Posterior vena cava (tissue), 2 donors: ENCODE results near the gene ASPSCR1. TPM values are rescaled to one million over a fixed set of nuclear protein-coding genes. Genes with fewer than 3 reads are reported as not detected.

Experiments used
- DNase-seq: peaks from one replicate; pipeline ENCODE4 v3.0.0-alpha.2; 2020; ENCODE audit warnings: low spot score
- intact Hi-C, 2 donors: fragments of 100-400 bp; cut with DNase I; formaldehyde crosslinking; loops; one replicate each; pipeline versions ENCODE4 v1.14.1 to v1.14.2; 2022 to 2023
- total RNA-seq, 2 donors: library from RNA; stranded (reverse); fragmentation: NEBNext Ultra II Directional; extraction: Animal tissue kit (Norgen Biotek cat#: 25700); gene quantifications; one replicate each; pipeline ENCODE4 v1.2.1, GENCODE V29; 2021
- donor health status: DM: yes; HTN: yes; CAD: no.
- donor health status: DM: yes; HTN: yes; CAD: no.

ASPSCR1 gene
- total RNA-seq, 2 donors from 2014 or later, result 19.6 to 25.2 TPM

DNA sequence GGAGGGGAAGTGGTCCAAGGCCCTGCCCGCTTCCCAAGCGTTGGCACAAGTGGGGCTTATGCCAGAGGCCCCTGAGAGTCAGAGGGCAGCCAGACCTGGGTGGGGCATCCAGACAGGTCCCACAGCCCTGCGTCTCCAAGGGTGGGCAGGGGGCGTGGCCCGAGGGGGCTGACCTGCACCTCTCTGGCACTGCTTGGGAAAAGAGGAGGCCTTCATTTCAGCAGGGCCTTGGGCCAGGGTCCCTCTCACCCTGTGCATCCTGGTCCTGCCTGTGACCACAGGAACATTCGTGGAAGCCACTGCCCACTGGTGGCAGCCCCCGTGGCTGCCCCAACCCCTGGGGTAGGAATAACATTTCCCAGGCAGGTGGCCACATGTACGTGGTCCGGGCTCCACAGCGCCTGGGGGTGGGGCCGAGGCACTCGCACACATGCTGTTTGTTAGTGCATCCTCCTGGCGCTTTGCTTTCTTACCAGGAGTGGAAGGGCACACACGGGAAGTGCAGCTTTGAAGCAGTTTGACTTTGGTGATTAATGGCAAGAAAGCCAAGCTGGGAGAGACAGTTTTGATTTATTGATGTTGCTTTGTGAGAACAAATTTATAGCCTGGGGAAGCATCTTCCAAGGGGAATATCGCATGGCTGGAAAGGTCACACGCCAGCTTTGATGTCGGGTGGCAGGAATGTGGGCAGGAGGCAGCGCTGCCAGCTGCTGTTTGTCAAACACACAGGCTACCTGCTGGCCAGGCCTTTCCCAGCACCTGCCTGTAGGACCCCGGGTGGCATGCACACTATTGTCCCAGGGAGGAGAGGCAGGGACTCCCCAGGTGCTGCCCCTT is 40.9 kb downstream of the ASPSCR1 start:
- no peak for DNase-seq
- intact Hi-C loops, result no loop called here

GRCh38 chr17:82018989-82019689 is 41.7 kb downstream of the ASPSCR1 start:
- DNase-seq, result no peak
- intact Hi-C loops, result no loop called here

DNA sequence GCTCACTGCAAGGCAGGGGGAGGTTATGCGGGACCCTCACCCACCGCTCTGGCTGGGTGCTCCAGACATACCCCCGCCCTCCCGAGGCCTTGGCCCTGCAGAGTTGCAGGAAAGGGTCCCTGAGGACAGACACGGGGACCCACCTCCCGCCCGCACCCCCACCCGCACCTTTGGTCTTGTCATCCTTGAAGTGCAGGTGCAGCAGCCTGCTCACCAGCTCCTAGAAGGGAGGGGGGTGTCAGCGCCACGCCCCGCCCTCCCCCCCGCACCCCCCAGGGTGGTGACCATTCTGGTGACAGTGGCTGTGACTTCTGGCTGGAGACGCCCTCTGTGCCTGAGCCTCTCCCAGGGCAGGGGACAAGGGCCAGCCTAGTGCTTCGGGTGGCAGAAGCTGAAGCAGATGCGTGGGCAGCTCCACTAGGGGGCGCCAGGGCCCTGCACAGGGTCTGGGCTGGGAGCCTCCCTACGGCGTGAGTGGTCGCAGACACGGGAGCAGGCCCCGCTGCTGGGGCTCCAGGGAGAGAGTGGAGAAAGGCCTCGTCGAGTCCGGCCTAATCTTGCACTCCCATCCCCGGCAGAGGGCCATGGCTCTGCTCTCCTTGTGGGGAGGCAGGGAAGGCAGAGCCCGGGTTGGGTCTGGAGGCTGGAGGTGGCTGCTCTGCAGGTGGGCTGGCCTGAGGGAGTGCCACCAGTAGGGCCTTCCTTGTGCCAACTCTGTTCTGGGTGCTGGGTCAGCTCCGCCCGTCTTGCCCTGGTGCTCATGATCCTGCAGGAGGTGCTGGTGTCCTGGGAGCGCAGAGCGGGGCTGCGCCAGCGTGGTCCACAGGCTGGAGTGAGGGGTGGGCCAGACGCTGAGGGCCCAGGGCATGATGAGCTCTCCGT is 42.5 kb downstream of the ASPSCR1 start:
- intact Hi-C loops, result loop anchor here (1.0 to 2.0 kb wide), 2 partner anchors 60 to 61 kb away; no protein-coding TSS in a partner anchor
- DNase-seq, result no peak

GRCh38 chr17:82020572-82021106 is 43.2 kb downstream of the ASPSCR1 start:
- intact Hi-C loops, result loop anchor here (1.0 to 2.0 kb wide), 2 partner anchors 60 to 62 kb away; no protein-coding TSS in a partner anchor

GRCh38 chr17:82021107-82021899 is 43.9 kb downstream of the ASPSCR1 start:
- intact Hi-C loops, result loop anchor here in 1 of 2 donors (2.0 kb wide), 1 partner anchor 63 kb away; no protein-coding TSS in a partner anchor
- no peak for DNase-seq

More at GRCh38 chr17:82020572-82021106, 43.2 kb downstream of the ASPSCR1 start:
- no peak for DNase-seq

DNA sequence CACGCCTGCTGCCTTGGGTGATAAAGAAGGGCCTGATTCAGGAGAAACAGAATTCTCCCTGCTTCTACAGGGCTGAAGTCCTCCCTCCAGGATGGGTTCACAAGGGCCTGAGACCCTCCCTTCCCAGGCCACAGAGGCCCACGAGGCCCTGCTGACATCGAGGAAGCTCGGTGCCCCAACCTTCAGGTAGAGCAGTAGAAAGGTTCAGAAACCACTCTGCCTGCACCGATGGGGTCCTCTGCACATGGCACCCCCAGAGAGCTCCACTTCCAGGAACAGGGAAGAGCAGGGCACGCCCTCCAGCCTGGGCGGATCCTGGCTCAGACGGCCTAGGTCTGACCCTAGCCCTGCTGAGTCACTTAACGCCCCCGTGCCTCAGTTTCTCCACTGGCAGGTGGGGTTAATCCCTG is 44.5 kb downstream of the ASPSCR1 start:
- DNase-seq, result no peak
- intact Hi-C loops, result loop anchor here in 1 of 2 donors (2.0 kb wide), 1 partner anchor 63 kb away; no protein-coding TSS in a partner anchor

GRCh38 chr17:82022310-82022980 is 45.0 kb downstream of the ASPSCR1 start, which contains the start of gene CENPX:
TSS of gene CENPX (minus strand) at chr17:82022878. CDS start at chr17:82022861, 17 bp downstream.
- DNase-seq, result no peak
- intact Hi-C loops, result no loop called here

- peak; percentile 100 for DNase-seq
- intact Hi-C loops, result no loop called here
These were observed 45.6 kb downstream of the ASPSCR1 start, which contains the start of gene LRRC45 for GRCh38 chr17:82022981-82023446. TSS of gene LRRC45 (plus strand) at chr17:82023305. CDS start at chr17:82023644, 339 bp downstream.

DNA sequence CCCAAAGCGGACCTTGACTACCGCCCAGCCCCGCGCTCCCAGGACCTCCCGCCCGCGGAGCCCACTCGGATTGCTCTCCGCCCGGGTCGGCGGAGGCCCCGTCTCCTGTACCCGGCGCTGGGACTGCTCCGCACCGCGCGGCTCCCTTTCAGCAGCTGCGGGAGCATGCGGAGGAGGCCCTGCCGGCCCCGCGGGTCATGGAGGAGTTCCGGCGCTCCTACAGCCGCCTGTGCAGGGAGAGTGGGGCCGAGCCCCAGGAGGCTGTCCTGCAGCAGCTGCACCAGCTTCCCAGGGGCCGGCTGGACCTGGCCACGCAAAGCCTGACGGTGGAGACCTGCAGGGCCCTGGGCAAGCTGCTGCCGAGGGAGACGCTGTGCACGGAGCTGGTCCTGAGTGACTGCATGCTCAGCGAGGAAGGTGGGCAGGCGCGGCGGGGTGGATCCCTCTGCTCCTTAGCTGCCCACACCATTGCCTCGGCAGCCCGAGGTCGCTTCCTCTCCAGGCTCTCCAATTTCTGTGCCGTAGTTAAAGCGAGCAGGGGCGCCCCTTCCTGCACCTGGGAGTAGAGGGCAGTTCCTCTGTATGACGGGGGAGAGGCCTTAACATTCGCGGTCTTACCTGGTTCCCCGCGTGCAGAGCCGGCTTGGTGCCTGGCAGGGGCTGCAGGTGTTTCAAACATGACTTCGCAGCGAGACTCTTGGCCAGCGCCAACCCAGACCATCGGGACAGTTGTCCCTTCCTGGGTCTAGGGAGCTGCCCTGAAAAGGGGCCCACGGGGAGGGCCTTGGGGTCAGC is 46.2 kb downstream of the ASPSCR1 start:
- intact Hi-C loops, result no loop called here
- no peak for DNase-seq

DNA sequence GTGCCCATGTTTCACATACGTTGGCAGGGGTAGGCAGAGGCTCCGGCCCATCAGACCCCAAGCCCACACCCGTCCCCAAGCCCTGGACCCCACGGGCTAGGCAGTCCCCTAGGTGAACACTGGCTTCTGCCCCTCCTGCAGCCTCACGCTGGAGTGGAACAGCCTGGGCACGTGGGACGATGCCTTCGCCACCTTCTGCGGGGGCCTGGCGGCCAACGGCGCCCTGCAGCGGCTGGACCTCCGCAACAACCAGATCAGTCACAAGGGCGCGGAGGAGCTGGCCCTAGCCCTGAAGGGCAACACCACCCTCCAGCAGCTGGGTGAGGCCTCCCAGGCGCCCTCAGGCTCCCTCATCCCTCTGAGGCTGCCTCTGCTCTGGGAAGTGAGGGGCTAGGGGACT is 47.4 kb downstream of the ASPSCR1 start:
- no peak for DNase-seq
- intact Hi-C loops, result no loop called here

DNA sequence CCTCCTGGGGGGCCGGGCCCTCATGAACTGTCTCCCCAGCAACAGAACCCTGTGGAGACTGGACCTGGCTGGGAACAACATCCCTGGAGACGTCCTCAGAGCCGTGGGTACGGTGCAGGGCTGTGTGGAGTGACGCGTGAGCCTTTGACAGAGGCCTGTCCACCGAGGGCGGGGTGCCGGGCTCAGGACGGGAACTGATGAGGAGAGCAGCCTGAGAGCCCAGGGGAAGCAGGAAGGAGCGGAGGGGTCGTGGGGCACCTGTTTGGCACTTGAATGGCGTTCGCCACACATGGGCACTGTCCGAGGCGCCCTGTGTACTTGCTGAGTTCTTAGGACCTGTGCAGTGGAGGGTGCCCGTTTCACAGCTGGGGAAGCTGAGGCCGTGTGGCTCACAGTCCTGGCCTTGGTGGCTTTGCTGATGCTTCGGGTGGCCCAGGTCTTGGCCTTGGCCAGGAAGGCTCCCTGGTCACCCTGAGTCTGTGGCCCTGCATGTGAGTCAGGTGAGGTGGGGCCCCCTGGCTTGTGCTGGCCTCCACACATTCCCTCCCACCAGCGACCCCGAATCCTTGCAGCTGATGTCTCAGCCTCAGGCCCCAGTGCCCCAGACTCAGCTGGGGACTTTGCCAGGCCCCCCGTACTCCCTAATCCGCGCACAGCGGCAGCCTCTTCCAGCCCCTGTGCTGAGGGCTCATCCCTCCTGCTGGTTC is 48.1 kb downstream of the ASPSCR1 start:
- intact Hi-C loops, result no loop called here
- no peak for DNase-seq

DNA sequence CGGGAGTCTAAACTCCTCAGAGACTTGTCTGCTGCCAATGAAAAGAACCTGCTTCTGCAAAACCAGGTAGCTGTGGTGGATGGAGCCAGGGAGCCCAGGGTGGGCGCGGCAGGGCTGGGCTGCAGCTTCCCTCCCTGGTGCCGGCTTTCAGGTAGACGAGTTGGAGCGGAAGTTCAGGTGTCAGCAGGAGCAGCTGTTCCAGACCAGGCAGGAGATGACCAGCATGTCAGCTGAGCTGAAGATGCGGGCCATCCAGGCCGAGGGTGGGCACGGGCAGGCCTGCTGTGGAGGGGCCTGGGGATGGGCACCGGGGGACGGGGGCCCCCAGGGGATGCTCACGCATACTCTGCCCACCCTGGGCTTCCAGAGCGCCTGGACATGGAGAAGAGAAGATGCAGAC is 50.8 kb downstream of the ASPSCR1 start:
- DNase-seq, result no peak
- intact Hi-C loops, result no loop called here

DNA sequence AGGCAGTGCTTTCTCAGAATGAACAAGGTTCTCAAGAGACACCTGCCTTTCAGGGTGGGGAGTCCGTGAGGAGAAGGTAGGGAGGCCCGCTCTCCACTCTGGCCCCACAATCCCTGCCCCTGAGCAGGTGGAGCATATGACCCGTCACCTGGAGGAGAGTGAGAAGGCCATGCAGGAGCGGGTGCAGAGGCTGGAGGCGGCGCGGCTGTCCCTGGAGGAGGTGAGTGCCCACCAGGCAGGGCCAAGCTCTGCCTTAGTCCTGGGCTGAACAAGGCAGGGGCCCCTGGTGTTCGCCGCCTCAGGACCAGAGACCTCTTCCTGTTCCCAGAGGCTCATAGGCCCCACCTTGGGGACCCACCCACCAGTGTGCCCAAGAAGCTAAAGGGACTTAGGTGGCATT is 51.5 kb downstream of the ASPSCR1 start:
- intact Hi-C loops, result no loop called here
- no peak for DNase-seq

DNA sequence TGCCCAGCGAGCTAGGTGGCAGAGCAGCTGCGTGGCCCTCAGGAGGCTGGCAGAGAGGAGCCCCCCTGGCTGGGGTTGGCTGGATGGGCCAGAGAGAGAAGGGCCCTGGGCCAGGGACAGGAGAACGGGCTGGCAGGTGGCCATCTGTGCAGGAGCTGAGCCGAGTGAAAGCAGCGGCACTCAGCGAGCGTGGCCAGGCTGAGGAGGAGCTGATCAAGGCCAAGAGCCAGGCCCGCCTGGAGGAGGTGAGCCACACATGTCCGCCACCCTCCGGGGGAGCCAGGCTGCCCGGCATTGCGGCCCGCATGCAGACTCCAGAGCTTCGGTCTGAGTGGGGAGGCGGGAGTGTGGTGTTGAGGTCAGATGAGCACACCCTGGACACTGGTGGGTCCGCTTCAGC is 52.0 kb downstream of the ASPSCR1 start:
- intact Hi-C loops, result no loop called here
- DNase-seq, result no peak

- intact Hi-C loops, result loop anchor here (2.0 to 10.0 kb wide), 3 partner anchors 125 to 295 kb away; no protein-coding TSS in a partner anchor
- DNase-seq, result no peak
These were observed 52.6 kb downstream of the ASPSCR1 start for GRCh38 chr17:82029990-82030469.
